ENCODE results near the gene LBHD2. TPM values are rescaled to one million over a fixed set of nuclear protein-coding genes. Genes with fewer than 3 reads are reported as not detected.
A peak's percentile ranks its signal among the peaks of the same experiment; 100 is the strongest.

The LBHD2 gene
- total and polyA plus RNA-seq, 2 of the 13 experiments (the other 11 are each of a cell fraction or from before 2014, with no cell fraction given) = 0.67 to 1.00 TPM

- TF ChIP-seq AKAP8 (CRISPR knock-in tag; IDR thresholded peaks at IDR 0.05) = no peak
- TF ChIP-seq ZNF263 (CRISPR knock-in tag; IDR thresholded peaks at IDR 0.05) = no peak
- 0 out of 2 replicates have a peak, but pooled peaks have one; percentile 56 for TF ChIP-seq ZNF274 (CRISPR knock-in tag; IDR thresholded peaks at IDR 0.05)
- TF ChIP-seq MTERF4 (CRISPR knock-in tag; IDR thresholded peaks at IDR 0.05) = peak; percentile 58; the same call in 1 of the 2 replicates
- TF ChIP-seq EEA1 (CRISPR knock-in tag; IDR thresholded peaks at IDR 0.05; ENCODE audit: borderline replicate concordance) = no peak
- TF ChIP-seq DR1 (CRISPR knock-in tag; IDR thresholded peaks at IDR 0.05) = no peak
- no peak for TF ChIP-seq SOX6 (IDR thresholded peaks at IDR 0.05)
- no peak for TF ChIP-seq SOX6 (CRISPR knock-in tag; IDR thresholded peaks at IDR 0.05)
- TF ChIP-seq ZNF710 (CRISPR knock-in tag; IDR thresholded peaks at IDR 0.05; ENCODE audit: borderline replicate concordance) = no peak
- no peak for TF ChIP-seq ZNF773 (CRISPR knock-in tag; IDR thresholded peaks at IDR 0.05; ENCODE audit: borderline replicate concordance)
- TF ChIP-seq, protein P1, sequence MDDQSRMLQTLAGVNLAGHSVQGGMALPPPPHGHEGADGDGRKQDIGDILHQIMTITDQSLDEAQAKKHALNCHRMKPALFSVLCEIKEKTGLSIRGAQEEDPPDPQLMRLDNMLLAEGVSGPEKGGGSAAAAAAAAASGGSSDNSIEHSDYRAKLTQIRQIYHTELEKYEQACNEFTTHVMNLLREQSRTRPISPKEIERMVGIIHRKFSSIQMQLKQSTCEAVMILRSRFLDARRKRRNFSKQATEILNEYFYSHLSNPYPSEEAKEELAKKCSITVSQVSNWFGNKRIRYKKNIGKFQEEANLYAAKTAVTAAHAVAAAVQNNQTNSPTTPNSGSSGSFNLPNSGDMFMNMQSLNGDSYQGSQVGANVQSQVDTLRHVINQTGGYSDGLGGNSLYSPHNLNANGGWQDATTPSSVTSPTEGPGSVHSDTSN (CRISPR knock-in tag; IDR thresholded peaks at IDR 0.05; ENCODE audit: borderline replicate concordance) = no peak
- TF ChIP-seq ETV6 (CRISPR knock-in tag; conservative IDR thresholded peaks at IDR 0.05) = no peak
- TF ChIP-seq HES4 (CRISPR knock-in tag; IDR thresholded peaks at IDR 0.05; ENCODE audit: borderline replicate concordance) = peak; percentile 54; the same call in 1 of the 2 replicates
- TF ChIP-seq NR3C1 (CRISPR knock-in tag; IDR thresholded peaks at IDR 0.05) = no peak
- no peak for TF ChIP-seq PAWR (CRISPR knock-in tag; IDR thresholded peaks at IDR 0.05; ENCODE audit: borderline replicate concordance)
- peak; percentile 64; the same call in 1 of the 2 replicates for TF ChIP-seq MTA1 (CRISPR knock-in tag; IDR thresholded peaks at IDR 0.05; ENCODE audit: borderline replicate concordance)
- TF ChIP-seq ZNF576 (CRISPR knock-in tag; IDR thresholded peaks at IDR 0.05) = no peak
- no peak for TF ChIP-seq ZNF317 (CRISPR knock-in tag; IDR thresholded peaks at IDR 0.05)
- TF ChIP-seq, protein P2, sequence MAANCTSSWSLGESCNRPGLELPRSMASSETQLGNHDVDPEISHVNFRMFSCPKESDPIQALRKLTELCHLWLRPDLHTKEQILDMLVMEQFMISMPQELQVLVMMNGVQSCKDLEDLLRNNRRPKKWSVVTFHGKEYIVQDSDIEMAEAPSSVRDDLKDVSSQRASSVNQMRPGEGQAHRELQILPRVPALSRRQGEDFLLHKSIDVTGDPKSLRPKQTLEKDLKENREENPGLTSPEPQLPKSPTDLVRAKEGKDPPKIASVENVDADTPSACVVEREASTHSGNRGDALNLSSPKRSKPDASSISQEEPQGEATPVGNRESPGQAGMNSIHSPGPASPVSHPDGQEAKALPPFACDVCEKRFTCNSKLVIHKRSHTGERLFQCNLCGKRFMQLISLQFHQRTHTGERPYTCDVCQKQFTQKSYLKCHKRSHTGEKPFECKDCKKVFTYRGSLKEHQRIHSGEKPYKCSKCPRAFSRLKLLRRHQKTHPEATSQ (CRISPR knock-in tag; IDR thresholded peaks at IDR 0.05; ENCODE audit: borderline replicate concordance) = no peak
- no peak for TF ChIP-seq FLYWCH1 (CRISPR knock-in tag; IDR thresholded peaks at IDR 0.05)
- TF ChIP-seq FOXJ3 (CRISPR knock-in tag; IDR thresholded peaks at IDR 0.05; ENCODE audit: borderline replicate concordance) = no peak
- no peak for TF ChIP-seq ZNF235 (CRISPR knock-in tag; IDR thresholded peaks at IDR 0.05; ENCODE audit: borderline replicate concordance)
- TF ChIP-seq FOXA3 (CRISPR knock-in tag; IDR thresholded peaks at IDR 0.05) = no peak
- no peak for TF ChIP-seq ZNF703 (CRISPR knock-in tag; IDR thresholded peaks at IDR 0.05; ENCODE audit: borderline replicate concordance)
Observed at GRCh38 chr14:103084021-103084919, at the start of gene LBHD2 (continued).
